Measurements from ENCODE around the gene MPC2. TPM values are rescaled to one million over a fixed set of nuclear protein-coding genes. Genes with fewer than 3 reads are reported as not detected.
A peak's percentile ranks its signal among the peaks of the same experiment; 100 is the strongest.

The MPC2 gene
- total RNA-seq, 1 experiment from 2014 or later: 42.8 TPM

DNA sequence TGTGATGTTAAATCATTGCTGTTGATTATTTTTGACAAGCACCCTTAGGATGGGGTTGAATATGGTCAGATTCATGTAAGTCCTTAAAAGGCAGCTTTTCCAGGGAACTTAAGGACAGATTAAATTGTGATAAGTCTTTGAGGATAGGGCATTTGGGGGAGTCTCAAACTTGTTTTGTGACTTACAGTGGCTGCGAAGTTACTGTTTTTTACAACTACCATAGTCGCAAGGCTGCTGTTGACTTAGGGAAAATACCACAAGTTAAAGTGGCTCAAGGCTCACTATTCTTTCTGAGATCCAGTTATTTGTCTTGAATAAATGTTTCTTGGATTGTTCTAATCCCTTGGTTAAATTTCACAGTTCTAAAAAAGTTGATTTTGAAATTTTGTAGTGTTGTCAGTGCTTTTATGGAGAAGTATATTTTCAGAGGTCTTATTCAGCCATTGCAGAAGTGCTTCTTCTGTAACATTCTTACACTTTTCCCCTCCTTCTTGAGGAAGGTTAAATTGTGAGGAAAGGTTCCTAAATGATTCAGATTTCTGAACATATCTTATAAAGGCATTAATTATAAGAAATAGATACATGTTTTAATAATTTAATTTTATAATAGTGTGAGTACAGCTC lies 47.0 kb upstream of the MPC2 start:
- no peak overlapping the region for H3K4me3 Mint-ChIP-seq
- H3K9me3 Mint-ChIP-seq: no peaks in the 10 kb centered on the region
- ATAC-seq (no peak), DNase-seq (ENCODE audit: low spot score) (no peak)
- peaks cover 17% of the 10 kb centered on the region for H3K4me1 Mint-ChIP-seq
- POLR2A ChIA-PET: no interaction called here
- TF ChIP-seq GABPB1 (CRISPR knock-in tag; IDR thresholded peaks at IDR 0.05) (no peak), SMAD4 (CRISPR knock-in tag; IDR thresholded peaks at IDR 0.05) (no peak), ZBTB21 (CRISPR knock-in tag; IDR thresholded peaks at IDR 0.05; ENCODE audit: borderline replicate concordance) (no peak), TCF7 (CRISPR knock-in tag; IDR thresholded peaks at IDR 0.05; ENCODE audit: low read depth) (no peak), SP1 (CRISPR knock-in tag; conservative IDR thresholded peaks at IDR 0.05) (no peak), EMX1 (CRISPR knock-in tag; IDR thresholded peaks at IDR 0.05) (no peak), SMAD3 (CRISPR knock-in tag; IDR thresholded peaks at IDR 0.05; ENCODE audit: borderline replicate concordance) (no peak), MYBL2 (CRISPR knock-in tag; IDR thresholded peaks at IDR 0.05) (no peak)
- TF ChIP-seq, protein P1, sequence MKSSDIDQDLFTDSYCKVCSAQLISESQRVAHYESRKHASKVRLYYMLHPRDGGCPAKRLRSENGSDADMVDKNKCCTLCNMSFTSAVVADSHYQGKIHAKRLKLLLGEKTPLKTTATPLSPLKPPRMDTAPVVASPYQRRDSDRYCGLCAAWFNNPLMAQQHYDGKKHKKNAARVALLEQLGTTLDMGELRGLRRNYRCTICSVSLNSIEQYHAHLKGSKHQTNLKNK (CRISPR knock-in tag; IDR thresholded peaks at IDR 0.05): no peak
- TF ChIP-seq, protein P2, sequence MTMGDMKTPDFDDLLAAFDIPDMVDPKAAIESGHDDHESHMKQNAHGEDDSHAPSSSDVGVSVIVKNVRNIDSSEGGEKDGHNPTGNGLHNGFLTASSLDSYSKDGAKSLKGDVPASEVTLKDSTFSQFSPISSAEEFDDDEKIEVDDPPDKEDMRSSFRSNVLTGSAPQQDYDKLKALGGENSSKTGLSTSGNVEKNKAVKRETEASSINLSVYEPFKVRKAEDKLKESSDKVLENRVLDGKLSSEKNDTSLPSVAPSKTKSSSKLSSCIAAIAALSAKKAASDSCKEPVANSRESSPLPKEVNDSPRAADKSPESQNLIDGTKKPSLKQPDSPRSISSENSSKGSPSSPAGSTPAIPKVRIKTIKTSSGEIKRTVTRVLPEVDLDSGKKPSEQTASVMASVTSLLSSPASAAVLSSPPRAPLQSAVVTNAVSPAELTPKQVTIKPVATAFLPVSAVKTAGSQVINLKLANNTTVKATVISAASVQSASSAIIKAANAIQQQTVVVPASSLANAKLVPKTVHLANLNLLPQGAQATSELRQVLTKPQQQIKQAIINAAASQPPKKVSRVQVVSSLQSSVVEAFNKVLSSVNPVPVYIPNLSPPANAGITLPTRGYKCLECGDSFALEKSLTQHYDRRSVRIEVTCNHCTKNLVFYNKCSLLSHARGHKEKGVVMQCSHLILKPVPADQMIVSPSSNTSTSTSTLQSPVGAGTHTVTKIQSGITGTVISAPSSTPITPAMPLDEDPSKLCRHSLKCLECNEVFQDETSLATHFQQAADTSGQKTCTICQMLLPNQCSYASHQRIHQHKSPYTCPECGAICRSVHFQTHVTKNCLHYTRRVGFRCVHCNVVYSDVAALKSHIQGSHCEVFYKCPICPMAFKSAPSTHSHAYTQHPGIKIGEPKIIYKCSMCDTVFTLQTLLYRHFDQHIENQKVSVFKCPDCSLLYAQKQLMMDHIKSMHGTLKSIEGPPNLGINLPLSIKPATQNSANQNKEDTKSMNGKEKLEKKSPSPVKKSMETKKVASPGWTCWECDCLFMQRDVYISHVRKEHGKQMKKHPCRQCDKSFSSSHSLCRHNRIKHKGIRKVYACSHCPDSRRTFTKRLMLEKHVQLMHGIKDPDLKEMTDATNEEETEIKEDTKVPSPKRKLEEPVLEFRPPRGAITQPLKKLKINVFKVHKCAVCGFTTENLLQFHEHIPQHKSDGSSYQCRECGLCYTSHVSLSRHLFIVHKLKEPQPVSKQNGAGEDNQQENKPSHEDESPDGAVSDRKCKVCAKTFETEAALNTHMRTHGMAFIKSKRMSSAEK (CRISPR knock-in tag; IDR thresholded peaks at IDR 0.05; ENCODE audit: borderline replicate concordance): no peak
- no peaks in the 10 kb centered on the region for H3K27me3 Mint-ChIP-seq (ENCODE audit: low read depth)
- no peak overlapping the region for H3K27ac Mint-ChIP-seq
- CTCF ChIA-PET: no interaction called here
- peaks cover 6% of the 10 kb centered on the region; the same call in 1 of the 2 replicates for H3K36me3 Mint-ChIP-seq

DNA sequence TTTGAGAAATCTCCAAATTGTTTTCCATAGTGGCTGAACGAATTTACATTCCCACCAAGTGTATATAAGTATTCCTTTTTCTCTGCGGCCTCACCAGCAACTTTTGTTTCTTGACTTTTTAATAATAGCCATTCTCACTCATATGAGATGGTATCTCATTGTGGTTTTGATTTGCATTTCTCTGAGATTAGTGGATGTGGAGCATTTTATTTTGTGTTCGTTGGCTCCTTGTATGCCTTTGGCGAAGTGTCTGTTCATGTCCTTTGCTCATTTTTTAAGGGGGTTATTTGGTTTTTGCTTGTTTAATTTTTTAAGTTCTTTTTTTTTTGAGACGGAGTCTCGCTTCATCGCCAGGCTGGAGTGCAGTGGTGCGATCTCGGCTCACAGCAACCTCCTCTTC lies 45.1 kb upstream of the MPC2 start:
- H3K4me1 Mint-ChIP-seq: peaks cover 17% of the 10 kb centered on the region
- no peaks in the 10 kb centered on the region for H3K9me3 Mint-ChIP-seq
- peaks cover 10% of the 10 kb centered on the region for H3K36me3 Mint-ChIP-seq
- no peak overlapping the region for H3K4me3 Mint-ChIP-seq
- CTCF ChIA-PET: no interaction called here
- ATAC-seq: no peak
- TF ChIP-seq, protein P3, sequence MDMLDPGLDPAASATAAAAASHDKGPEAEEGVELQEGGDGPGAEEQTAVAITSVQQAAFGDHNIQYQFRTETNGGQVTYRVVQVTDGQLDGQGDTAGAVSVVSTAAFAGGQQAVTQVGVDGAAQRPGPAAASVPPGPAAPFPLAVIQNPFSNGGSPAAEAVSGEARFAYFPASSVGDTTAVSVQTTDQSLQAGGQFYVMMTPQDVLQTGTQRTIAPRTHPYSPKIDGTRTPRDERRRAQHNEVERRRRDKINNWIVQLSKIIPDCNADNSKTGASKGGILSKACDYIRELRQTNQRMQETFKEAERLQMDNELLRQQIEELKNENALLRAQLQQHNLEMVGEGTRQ (CRISPR knock-in tag; IDR thresholded peaks at IDR 0.05): no peak
- no peak for TF ChIP-seq NFE2L1 (CRISPR knock-in tag; IDR thresholded peaks at IDR 0.05)
- no peaks in the 10 kb centered on the region for H3K27me3 Mint-ChIP-seq (ENCODE audit: low read depth)
- POLR2A ChIA-PET: no interaction called here
- no peak for DNase-seq (ENCODE audit: low spot score)
- peak overlapping the region; percentile 55; the same call in 1 of the 2 replicates for H3K27ac Mint-ChIP-seq

DNA sequence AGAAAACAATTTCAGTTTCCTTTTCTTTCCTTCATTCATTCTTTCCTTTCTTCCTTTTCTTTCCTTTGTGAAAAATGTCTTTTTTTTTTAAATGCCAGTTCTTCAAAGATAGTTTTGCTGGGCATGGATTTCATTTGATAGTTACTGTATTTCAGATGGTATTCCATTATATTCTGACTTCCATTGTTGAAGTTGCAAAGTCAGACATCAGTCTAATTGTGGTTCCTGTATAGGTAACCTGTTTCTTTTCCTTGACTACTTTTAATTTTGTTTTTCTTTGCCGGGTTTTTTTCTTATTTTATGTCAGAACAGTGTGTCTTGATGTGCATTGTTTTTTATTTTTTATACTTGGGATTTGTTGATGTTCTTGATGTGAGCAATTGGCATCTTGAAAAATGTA lies 40.4 kb upstream of the MPC2 start:
- TF ChIP-seq ELF4 (CRISPR knock-in tag; IDR thresholded peaks at IDR 0.05; ENCODE audit: low read depth) (no peak), ZNF317 (CRISPR knock-in tag; IDR thresholded peaks at IDR 0.05; ENCODE audit: borderline replicate concordance, low read depth) (0 out of 2 replicates have a peak, but pooled peaks have one; percentile 20)
- TF ChIP-seq, protein P4, sequence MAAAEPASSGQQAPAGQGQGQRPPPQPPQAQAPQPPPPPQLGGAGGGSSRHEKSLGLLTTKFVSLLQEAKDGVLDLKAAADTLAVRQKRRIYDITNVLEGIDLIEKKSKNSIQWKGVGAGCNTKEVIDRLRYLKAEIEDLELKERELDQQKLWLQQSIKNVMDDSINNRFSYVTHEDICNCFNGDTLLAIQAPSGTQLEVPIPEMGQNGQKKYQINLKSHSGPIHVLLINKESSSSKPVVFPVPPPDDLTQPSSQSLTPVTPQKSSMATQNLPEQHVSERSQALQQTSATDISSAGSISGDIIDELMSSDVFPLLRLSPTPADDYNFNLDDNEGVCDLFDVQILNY (CRISPR knock-in tag; IDR thresholded peaks at IDR 0.05): no peak
- Mint-ChIP-seq H3K36me3 (peaks cover 28% of the 10 kb centered on the region), H3K9me3 (peaks cover 12% of the 10 kb centered on the region), H3K27me3 (ENCODE audit: low read depth) (no peaks in the 10 kb centered on the region), H3K4me1 (no peaks in the 10 kb centered on the region), H3K4me3 (no peak overlapping the region), H3K27ac (no peak overlapping the region; the same call in 1 of the 2 replicates)
- ChIA-PET POLR2A (interaction anchor here (0.7 kb wide), 1 partner anchor 10 kb away, joined by 6 read pairs; no protein-coding TSS in a partner anchor), CTCF (no interaction called here)
- DNase-seq (ENCODE audit: low spot score): no peak
- ATAC-seq: no peak

All from WTC11 (cell line).